Stimulated activated CD4-positive, alpha-beta T cell treated with anti-CD3 and anti-CD28 coated beads, TNF-alpha, amount 100 ng/mL, for 24 hours (primary cell): ENCODE measurements around the gene EPS15.
"Not testable (repeated sequence)": the region's sequence is repeated elsewhere in the genome, so short reads cannot be mapped to it uniquely, and the experiment has no call there.

Experiments used
- DNase-seq, 3 experiments: peaks; one replicate each; pipeline ENCODE4 v3.0.0-alpha.2; 2020; ENCODE audit warnings: low read depth in 3 of 3

Gene EPS15

GRCh38 chr1:51464828-51465227 is 54.2 kb downstream of the EPS15 start:
- no peak for DNase-seq

- DNase-seq = no peak
These were observed 55.5 kb downstream of the EPS15 start for GRCh38 chr1:51463561-51463960.

GRCh38 chr1:51462289-51462688 is 56.8 kb downstream of the EPS15 start:
- not testable (repeated sequence) for DNase-seq

GRCh38 chr1:51454554-51454953 is 64.5 kb downstream of the EPS15 start:
- DNase-seq = no peak

- no peak for DNase-seq
These were observed 66.1 kb downstream of the EPS15 start for GRCh38 chr1:51453010-51453409.

- DNase-seq = not testable (repeated sequence)
These were observed 70.1 kb downstream of the EPS15 start for GRCh38 chr1:51448844-51449454.

- DNase-seq = no peak
These were observed 73.5 kb downstream of the EPS15 start for GRCh38 chr1:51445351-51446090.

- no peak for DNase-seq
These were observed 74.4 kb downstream of the EPS15 start for GRCh38 chr1:51444534-51445192.

- no peak for DNase-seq
These were observed 75.0 kb downstream of the EPS15 start for GRCh38 chr1:51444096-51444495.

GRCh38 chr1:51443555-51443954 is 75.5 kb downstream of the EPS15 start:
- no peak for DNase-seq

- no peak for DNase-seq
These were observed 76.5 kb downstream of the EPS15 start for GRCh38 chr1:51442616-51443015.

GRCh38 chr1:51442198-51442597 is 76.9 kb downstream of the EPS15 start:
- DNase-seq = no peak

- no peak for DNase-seq
These were observed 79.2 kb downstream of the EPS15 start for GRCh38 chr1:51439895-51440294.

GRCh38 chr1:51439053-51439452 is 80.0 kb downstream of the EPS15 start:
- no peak for DNase-seq

GRCh38 chr1:51437391-51437790 is 81.7 kb downstream of the EPS15 start:
- not testable (repeated sequence) for DNase-seq

GRCh38 chr1:51435878-51436277 is 83.2 kb downstream of the EPS15 start:
- DNase-seq = no peak

- DNase-seq = no peak
These were observed 85.0 kb downstream of the EPS15 start for GRCh38 chr1:51433972-51434510.

- no peak for DNase-seq
These were observed 85.6 kb downstream of the EPS15 start for GRCh38 chr1:51433269-51433971.

GRCh38 chr1:51432146-51432545 is 86.9 kb downstream of the EPS15 start:
- no peak for DNase-seq

- no peak for DNase-seq
These were observed 91.6 kb downstream of the EPS15 start for GRCh38 chr1:51427438-51427837.

- DNase-seq = no peak
These were observed 93.1 kb downstream of the EPS15 start for GRCh38 chr1:51425955-51426354.

- no peak for DNase-seq
These were observed 93.8 kb downstream of the EPS15 start for GRCh38 chr1:51425273-51425672.
